Spleen (tissue), 11 donors: ENCODE results near the gene EWSR1. TPM values are rescaled to one million over a fixed set of nuclear protein-coding genes. Genes with fewer than 3 reads are reported as not detected.

Experiments
- DNase-seq: peaks from one replicate; pipeline ENCODE4 v3.0.0-alpha.2; 2020
- H3K27ac ChIP-seq, 8 donors: fragments of 200-600 bp; sonication (generic) in 7 of 8; 1 replicate in 4 of 8; 2 replicates in 4 of 8; pipeline versions ENCODE4 v1.5.0 to v1.8.0; 2016 to 2021; ENCODE audit warnings: inconsistent platforms in 4 of 8, mild to moderate bottlenecking in 4 of 8, moderate library complexity in 1 of 8
- H3K27me3 ChIP-seq, 7 donors: fragments of 200-600 bp; sonication (generic) in 6 of 7; replicated peaks in 1 of 7; 1 replicate in 4 of 7; 2 replicates in 3 of 7; pipeline versions ENCODE4 v1.5.0 to v1.8.0; 2016 to 2021; ENCODE audit warnings: inconsistent platforms in 3 of 7, mild to moderate bottlenecking in 1 of 7
- H3K36me3 ChIP-seq, 6 donors: fragments of 200-600 bp; sonication (generic) in 5 of 6; 1 replicate in 4 of 6; 2 replicates in 2 of 6; pipeline versions ENCODE4 v1.5.0 to v1.8.0; 2016 to 2021; ENCODE audit warnings: inconsistent platforms in 2 of 6
- H3K4me1 ChIP-seq, 6 donors: fragments of 200-600 bp; sonication (generic) in 5 of 6; 1 replicate in 3 of 6; 2 replicates in 3 of 6; pipeline versions ENCODE4 v1.5.0 to v1.8.0; 2016 to 2021; ENCODE audit warnings: inconsistent platforms in 3 of 6
- H3K4me3 ChIP-seq, 8 donors: fragments of 200-600 bp; sonication (generic) in 7 of 8; 1 replicate in 4 of 8; 2 replicates in 4 of 8; pipeline versions ENCODE4 v1.5.0 to v1.8.0; 2016 to 2021; ENCODE audit warnings: inconsistent platforms in 4 of 8, mild to moderate bottlenecking in 4 of 8, moderate library complexity in 2 of 8
- H3K9me3 ChIP-seq, 8 donors: fragments of 200-600 bp; sonication (generic) in 7 of 8; 1 replicate in 4 of 8; 2 replicates in 4 of 8; pipeline versions ENCODE4 v1.5.0 to v1.8.0; 2016 to 2021; ENCODE audit warnings: inconsistent platforms in 4 of 8
- CTCF ChIP-seq, 11 experiments: fragments of 200-600 bp in 7 of 11; fragments of 450-650 bp in 4 of 11; sonication (generic) in 4 of 11; IDR thresholded peaks in 8 of 11; conservative IDR thresholded peaks in 3 of 11; 1 replicate in 7 of 11; 2 replicates in 4 of 11; pipeline versions ENCODE4 v1.4.0 to v1.8.0; 2016 to 2021; ENCODE audit warnings: antibody characterized with exemption in 11 of 11, inconsistent platforms in 4 of 11, mild to moderate bottlenecking in 1 of 11
- POLR2A ChIP-seq, 3 donors: fragments of 450-650 bp; IDR thresholded peaks; one replicate each; pipeline ENCODE4 v1.5.1; 2017; ENCODE audit warnings: antibody characterized with exemption in 3 of 3, mild to moderate bottlenecking in 1 of 3
- POLR2AphosphoS5 ChIP-seq, 3 donors: sonication (generic); formaldehyde crosslinking; IDR thresholded peaks; one replicate each; pipeline ENCODE4 v1.5.1; 2017; ENCODE audit warnings: antibody characterized with exemption in 3 of 3
- WGBS, 5 donors: extraction: QIAGEN DNeasy Blood & Tissue Kit in 3 of 5; methylation state at CpG; one replicate each; pipeline versions ENCODE4 v1.1.5 to v1.1.7; 2013 to 2018; 5-methylcytosine and 5-hydroxymethylcytosine counted together
- intact Hi-C: fragments of 100-400 bp; cut with DNase I; formaldehyde crosslinking; loops from one replicate; pipeline ENCODE4 v1.15.0; 2023; ENCODE audit warnings: low total_unique reads
- polyA plus RNA-seq, 3 donors: library from polyadenylated mRNA; stranded (reverse); fragments of 200-250 nt; gene quantifications; one replicate each; pipeline ENCODE4 v1.2.1, GENCODE V29; 2013
- total RNA-seq, 7 donors: library from RNA; depleted of rRNA in 3 of 7; stranded (reverse); fragments of >200 nt in 3 of 7; fragmentation: NEBNext Ultra II Directional in 4 of 7; extraction: Animal tissue kit (Norgen Biotek cat#: 25700) in 4 of 7; gene quantifications; one replicate each; pipeline versions ENCODE4 v1.1.0 to v1.2.1, GENCODE V29; 2016 to 2021
- donor health status: healthy with polysubstance abuse.
- donor health status: DM: no; HTN: no; CAD: no; lungs with moderate emphysema.
- donor health status: DM: no; HTN: no; CAD: no.
- donor health status: Bipolar disorder and iron deficiency.
- donor health status: healthy.
- donor health status: DM: no; HTN: no; CAD: no.
- donor health status: DM: yes; HTN: yes; CAD: no.

EWSR1 gene
- total and polyA plus RNA-seq, 10 donors, result 127 to 282 (median 239) TPM

- Histone ChIP-seq H3K9me3 (no peaks in the 10 kb centered on the region), H3K36me3 (peaks cover 0 to 100% (median 100%) of the 10 kb centered on the region in 6 donors), H3K4me1 (peaks cover 0 to 11% (median 2%) of the 10 kb centered on the region in 6 donors), H3K27ac (peak overlapping the region in 5 of 8 donors; percentile 21 to 60 (median 56)), H3K4me3 (no peak overlapping the region), H3K27me3 (no peaks in the 10 kb centered on the region)
- TF ChIP-seq CTCF (IDR thresholded peaks at IDR 0.05 in 8 of 11, conservative IDR thresholded peaks at IDR 0.05 in 3 of 11), result no peak
- no peak for TF ChIP-seq POLR2A (IDR thresholded peaks at IDR 0.05)
- no peak for TF ChIP-seq POLR2AphosphoS5 (IDR thresholded peaks at IDR 0.05)
- WGBS, 5 donors, result 78 to 86% (median 85%) methylated on average over 12 of the region's 12 CpGs
- DNase-seq, result no peak
- intact Hi-C loops, result no loop called here
Observed at GRCh38 chr22:29337631-29338284, 69.7 kb downstream of the EWSR1 start.

- Histone ChIP-seq H3K27me3 (no peaks in the 10 kb centered on the region), H3K4me1 (peaks cover 0 to 11% (median 2%) of the 10 kb centered on the region in 6 donors), H3K36me3 (peaks cover 0 to 100% (median 100%) of the 10 kb centered on the region in 6 donors), H3K27ac (no peak overlapping the region), H3K4me3 (no peak overlapping the region), H3K9me3 (no peaks in the 10 kb centered on the region)
- TF ChIP-seq CTCF (IDR thresholded peaks at IDR 0.05 in 8 of 11, conservative IDR thresholded peaks at IDR 0.05 in 3 of 11) (no peak), POLR2A (IDR thresholded peaks at IDR 0.05) (no peak), POLR2AphosphoS5 (IDR thresholded peaks at IDR 0.05) (no peak)
- WGBS, 5 donors, result 84 to 96% (median 96%) methylated on average over 6 of the region's 6 CpGs
- intact Hi-C loops, result no loop called here
- DNase-seq, result no peak
Observed at GRCh38 chr22:29338398-29338797, 70.3 kb downstream of the EWSR1 start.

- Histone ChIP-seq H3K4me1 (peaks cover 0 to 11% (median 2%) of the 10 kb centered on the region in 6 donors), H3K27ac (no peak overlapping the region), H3K9me3 (no peaks in the 10 kb centered on the region), H3K27me3 (no peaks in the 10 kb centered on the region), H3K4me3 (no peak overlapping the region), H3K36me3 (peaks cover 0 to 100% (median 100%) of the 10 kb centered on the region in 6 donors)
- WGBS, 5 donors, result 91 to 95% (median 93%) methylated on average over 22 to 23 of the region's 23 CpGs
- TF ChIP-seq CTCF (IDR thresholded peaks at IDR 0.05 in 8 of 11, conservative IDR thresholded peaks at IDR 0.05 in 3 of 11) (no peak), POLR2AphosphoS5 (IDR thresholded peaks at IDR 0.05) (peak in 1 of 3 donors; percentile 26)
- intact Hi-C loops, result no loop called here
- DNase-seq, result no peak
Observed at GRCh38 chr22:29339381-29340235, 71.5 kb downstream of the EWSR1 start.

- Histone ChIP-seq H3K9me3 (no peaks in the 10 kb centered on the region), H3K36me3 (peaks cover 0 to 100% (median 97%) of the 10 kb centered on the region in 6 donors), H3K27ac (no peak overlapping the region), H3K27me3 (no peaks in the 10 kb centered on the region), H3K4me1 (peaks cover 0 to 11% (median 2%) of the 10 kb centered on the region in 6 donors), H3K4me3 (no peak overlapping the region)
- WGBS, 5 donors, result 91 to 100% (median 94%) methylated on average over 5 to 8 of the region's 8 CpGs
- intact Hi-C loops, result no loop called here
- DNase-seq, result no peak
- TF ChIP-seq CTCF (IDR thresholded peaks at IDR 0.05 in 8 of 11, conservative IDR thresholded peaks at IDR 0.05 in 3 of 11) (no peak), POLR2AphosphoS5 (IDR thresholded peaks at IDR 0.05) (peak in 1 of 3 donors; percentile 36), POLR2A (IDR thresholded peaks at IDR 0.05) (no peak)
Observed at GRCh38 chr22:29340566-29340965, 72.5 kb downstream of the EWSR1 start.
